GM19463 (cell line): ENCODE measurements around the gene FZD10.

Experiments
- ATAC-seq: cut with Tn5 transposase; IDR thresholded peaks from one replicate; pipeline ENCODE4 v1.9.1; 2021; ENCODE audit warnings: mild to moderate bottlenecking, moderate library complexity; ENCODE audit not compliant: unreplicated experiment

The FZD10 gene

GRCh38 chr12:130152386-130152785 is 9.9 kb upstream of the FZD10 start:
- ATAC-seq: no peak

GRCh38 chr12:130153803-130154202 is 8.5 kb upstream of the FZD10 start:
- no peak for ATAC-seq

GRCh38 chr12:130154276-130155070 is 7.8 kb upstream of the FZD10 start:
- no peak for ATAC-seq

- no peak for ATAC-seq
Observed at GRCh38 chr12:130155416-130156073, 6.7 kb upstream of the FZD10 start.

GRCh38 chr12:130156652-130157275 is 5.5 kb upstream of the FZD10 start:
- no peak for ATAC-seq

GRCh38 chr12:130157998-130158753 is 4.1 kb upstream of the FZD10 start:
- no peak for ATAC-seq

- no peak for ATAC-seq
Observed at GRCh38 chr12:130158754-130159059, 3.6 kb upstream of the FZD10 start.

GRCh38 chr12:130160306-130160705 is 2.0 kb upstream of the FZD10 start:
- no peak for ATAC-seq

- no peak for ATAC-seq
Observed at GRCh38 chr12:130160711-130161231, 1.5 kb upstream of the FZD10 start.

- ATAC-seq: no peak
Observed at GRCh38 chr12:130161261-130162243, 712 bp upstream of the FZD10 start.

- ATAC-seq: no peak
Observed at GRCh38 chr12:130162745-130163460, 639 bp downstream of the FZD10 start.

GRCh38 chr12:130163461-130164215 is 1.4 kb downstream of the FZD10 start:
- no peak for ATAC-seq

- no peak for ATAC-seq
Observed at GRCh38 chr12:130164216-130164542, 1.9 kb downstream of the FZD10 start.

- ATAC-seq: no peak
Observed at GRCh38 chr12:130164936-130165335, 2.7 kb downstream of the FZD10 start.

GRCh38 chr12:130166306-130166705 is 4.0 kb downstream of the FZD10 start:
- no peak for ATAC-seq

- ATAC-seq: no peak
Observed at GRCh38 chr12:130167537-130167936, 5.3 kb downstream of the FZD10 start.

GRCh38 chr12:130169256-130169655 is 7.0 kb downstream of the FZD10 start:
- ATAC-seq: no peak

GRCh38 chr12:130169924-130170323 is 7.7 kb downstream of the FZD10 start:
- no peak for ATAC-seq

- ATAC-seq: no peak
Observed at GRCh38 chr12:130170611-130171010, 8.3 kb downstream of the FZD10 start.
